NCI-H2107 (cell line): ENCODE data around the gene POPDC3.
"Not testable (repeated sequence)": the region's sequence is repeated elsewhere in the genome, so short reads cannot be mapped to it uniquely, and the experiment has no call there.

Source experiments
- DNase-seq: peaks from one replicate; lab custom pipeline; 2025; lab: John Stamatoyannopoulos, UW

POPDC3 gene

GRCh38 chr6:105196076-105196475 lies 16.3 kb upstream of the POPDC3 start:
- no peak for DNase-seq

- DNase-seq: no peak
Measured at GRCh38 chr6:105194591-105194990, 14.8 kb upstream of the POPDC3 start.

- no peak for DNase-seq
Measured at GRCh38 chr6:105194106-105194505, 14.3 kb upstream of the POPDC3 start.

- DNase-seq: no peak
Measured at GRCh38 chr6:105193647-105194046, 13.8 kb upstream of the POPDC3 start.

- DNase-seq: no peak
Measured at GRCh38 chr6:105192707-105193465, 13.1 kb upstream of the POPDC3 start.

- DNase-seq: no peak
Measured at GRCh38 chr6:105191351-105191750, 11.5 kb upstream of the POPDC3 start.

GRCh38 chr6:105189026-105189820 lies 9.4 kb upstream of the POPDC3 start:
- DNase-seq: no peak

- DNase-seq: no peak
Measured at GRCh38 chr6:105188251-105188650, 8.4 kb upstream of the POPDC3 start.

GRCh38 chr6:105186576-105186975 lies 6.8 kb upstream of the POPDC3 start:
- DNase-seq: no peak

- no peak for DNase-seq
Measured at GRCh38 chr6:105184921-105185320, 5.1 kb upstream of the POPDC3 start.

- DNase-seq: no peak
Measured at GRCh38 chr6:105181981-105182515, 2.2 kb upstream of the POPDC3 start.

GRCh38 chr6:105178636-105179035 lies 1.2 kb downstream of the POPDC3 start:
- no peak for DNase-seq

- DNase-seq: no peak
Measured at GRCh38 chr6:105178110-105178509, 1.7 kb downstream of the POPDC3 start.

- no peak for DNase-seq
Measured at GRCh38 chr6:105177556-105177955, 2.3 kb downstream of the POPDC3 start.

- no peak for DNase-seq
Measured at GRCh38 chr6:105174512-105174911, 5.3 kb downstream of the POPDC3 start.

GRCh38 chr6:105172515-105172914 lies 7.3 kb downstream of the POPDC3 start:
- not testable (repeated sequence) for DNase-seq

- no peak for DNase-seq
Measured at GRCh38 chr6:105170059-105170458, 9.8 kb downstream of the POPDC3 start.

- DNase-seq: no peak
Measured at GRCh38 chr6:105167914-105168313, 11.9 kb downstream of the POPDC3 start.

- DNase-seq: no peak
Measured at GRCh38 chr6:105164418-105164817, 15.4 kb downstream of the POPDC3 start.

GRCh38 chr6:105163183-105163582 lies 16.6 kb downstream of the POPDC3 start:
- DNase-seq: no peak

GRCh38 chr6:105162377-105162776 lies 17.4 kb downstream of the POPDC3 start:
- no peak for DNase-seq

GRCh38 chr6:105161421-105161820 lies 18.4 kb downstream of the POPDC3 start:
- no peak for DNase-seq

- DNase-seq: no peak
Measured at GRCh38 chr6:105153676-105154075, 26.1 kb downstream of the POPDC3 start.
